Measurements from ENCODE around the gene TNFSF11.

TNFSF11 gene

DNA sequence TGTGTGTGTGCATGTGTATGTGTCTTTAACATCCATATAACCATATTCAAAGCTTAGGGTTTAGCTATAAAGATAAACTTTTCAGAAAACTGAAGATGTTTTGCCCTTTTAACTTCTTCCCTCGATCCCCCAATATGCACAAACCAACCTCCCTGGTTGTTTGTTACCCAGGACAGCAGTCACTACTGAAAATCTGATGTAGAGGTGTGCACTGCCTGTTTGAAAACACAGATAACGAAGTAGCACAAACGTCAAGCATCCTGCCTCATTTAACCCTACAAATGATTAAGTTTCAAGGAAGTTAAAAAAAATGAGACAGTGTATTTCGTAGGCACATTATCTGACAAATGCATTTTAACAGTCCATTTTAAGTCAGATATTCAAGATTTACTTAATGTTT lies 3.6 kb downstream of the TNFSF11 start:
- no peaks in the 10 kb centered on the region for H3K27me3 ChIP-seq (ENCODE audit: insufficient read depth, low read length, poor library complexity)
- no peak overlapping the region for H3K9ac ChIP-seq (ENCODE audit: low read depth, low read length)
- no peaks in the 10 kb centered on the region for H3K4me1 ChIP-seq (ENCODE audit: insufficient read depth, low read length)
- H3K4me2 ChIP-seq (ENCODE audit: insufficient read depth, low read length) = no peak overlapping the region
- H3K4me3 ChIP-seq (ENCODE audit: low read depth in 1 of 2, low read length in 2 of 2) = no peak overlapping the region
- DNase-seq (no peak), ATAC-seq (ENCODE audit: insufficient read depth, low read depth) (no peak)
- H4K20me1 ChIP-seq (ENCODE audit: insufficient read depth, low read length) = no peaks in the 10 kb centered on the region
- no peaks in the 10 kb centered on the region for H3K9me3 ChIP-seq (ENCODE audit: insufficient read depth, low read length, severe bottlenecking)
- H3K36me3 ChIP-seq (ENCODE audit: insufficient read depth, low read length) = no peaks in the 10 kb centered on the region
- H3K27ac ChIP-seq (ENCODE audit: low read length) = no peak overlapping the region
- H2AFZ ChIP-seq (ENCODE audit: low read depth, low read length) = no peak overlapping the region
- TF ChIP-seq EZH2 (IDR thresholded peaks at IDR 0.05; ENCODE audit: borderline replicate concordance, low read depth, low read length, severe bottlenecking) = no peak
- TF ChIP-seq, protein P1, sequence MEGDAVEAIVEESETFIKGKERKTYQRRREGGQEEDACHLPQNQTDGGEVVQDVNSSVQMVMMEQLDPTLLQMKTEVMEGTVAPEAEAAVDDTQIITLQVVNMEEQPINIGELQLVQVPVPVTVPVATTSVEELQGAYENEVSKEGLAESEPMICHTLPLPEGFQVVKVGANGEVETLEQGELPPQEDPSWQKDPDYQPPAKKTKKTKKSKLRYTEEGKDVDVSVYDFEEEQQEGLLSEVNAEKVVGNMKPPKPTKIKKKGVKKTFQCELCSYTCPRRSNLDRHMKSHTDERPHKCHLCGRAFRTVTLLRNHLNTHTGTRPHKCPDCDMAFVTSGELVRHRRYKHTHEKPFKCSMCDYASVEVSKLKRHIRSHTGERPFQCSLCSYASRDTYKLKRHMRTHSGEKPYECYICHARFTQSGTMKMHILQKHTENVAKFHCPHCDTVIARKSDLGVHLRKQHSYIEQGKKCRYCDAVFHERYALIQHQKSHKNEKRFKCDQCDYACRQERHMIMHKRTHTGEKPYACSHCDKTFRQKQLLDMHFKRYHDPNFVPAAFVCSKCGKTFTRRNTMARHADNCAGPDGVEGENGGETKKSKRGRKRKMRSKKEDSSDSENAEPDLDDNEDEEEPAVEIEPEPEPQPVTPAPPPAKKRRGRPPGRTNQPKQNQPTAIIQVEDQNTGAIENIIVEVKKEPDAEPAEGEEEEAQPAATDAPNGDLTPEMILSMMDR (IDR thresholded peaks at IDR 0.05; ENCODE audit: borderline replicate concordance, extremely low read depth, low read length, poor library complexity, severe bottlenecking) = no peak
- no peaks in the 10 kb centered on the region for H3K79me2 ChIP-seq (ENCODE audit: insufficient read depth, low read length)

DNA sequence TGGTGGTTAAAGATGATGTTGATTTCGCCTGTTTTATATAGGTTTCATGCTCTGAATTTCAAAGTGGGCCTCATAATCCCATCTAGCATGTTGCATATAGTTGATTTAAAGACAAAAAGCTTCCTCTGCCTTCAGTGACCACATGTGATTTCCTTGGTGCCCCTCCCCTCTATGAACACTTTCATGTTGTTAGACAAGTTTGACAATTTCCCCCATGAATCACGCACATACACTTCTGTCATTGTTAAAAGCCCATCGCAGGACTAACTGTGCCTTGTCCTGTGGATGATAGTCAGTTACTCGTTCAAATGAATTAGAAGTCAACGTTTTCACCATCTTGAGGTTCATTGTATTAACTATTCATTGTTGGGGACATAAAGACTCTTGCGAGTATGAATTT lies 6.7 kb downstream of the TNFSF11 start:
- no peaks in the 10 kb centered on the region for H4K20me1 ChIP-seq (ENCODE audit: insufficient read depth, low read length)
- no peaks in the 10 kb centered on the region for H3K79me2 ChIP-seq (ENCODE audit: insufficient read depth, low read length)
- H3K27ac ChIP-seq (ENCODE audit: low read length) = no peak overlapping the region
- no peaks in the 10 kb centered on the region for H3K27me3 ChIP-seq (ENCODE audit: insufficient read depth, low read length, poor library complexity)
- H3K4me3 ChIP-seq (ENCODE audit: low read depth in 1 of 2, low read length in 2 of 2) = no peak overlapping the region
- no peak overlapping the region for H3K4me2 ChIP-seq (ENCODE audit: insufficient read depth, low read length)
- H3K9ac ChIP-seq (ENCODE audit: low read depth, low read length) = no peak overlapping the region
- no peak for DNase-seq
- H3K9me3 ChIP-seq (ENCODE audit: insufficient read depth, low read length, severe bottlenecking) = no peaks in the 10 kb centered on the region
- H2AFZ ChIP-seq (ENCODE audit: low read depth, low read length) = no peak overlapping the region
- H3K4me1 ChIP-seq (ENCODE audit: insufficient read depth, low read length) = no peaks in the 10 kb centered on the region
- no peaks in the 10 kb centered on the region for H3K36me3 ChIP-seq (ENCODE audit: insufficient read depth, low read length)
- no peak for ATAC-seq (ENCODE audit: insufficient read depth, low read depth)
- TF ChIP-seq EZH2 (IDR thresholded peaks at IDR 0.05; ENCODE audit: borderline replicate concordance, low read depth, low read length, severe bottlenecking) = no peak

DNA sequence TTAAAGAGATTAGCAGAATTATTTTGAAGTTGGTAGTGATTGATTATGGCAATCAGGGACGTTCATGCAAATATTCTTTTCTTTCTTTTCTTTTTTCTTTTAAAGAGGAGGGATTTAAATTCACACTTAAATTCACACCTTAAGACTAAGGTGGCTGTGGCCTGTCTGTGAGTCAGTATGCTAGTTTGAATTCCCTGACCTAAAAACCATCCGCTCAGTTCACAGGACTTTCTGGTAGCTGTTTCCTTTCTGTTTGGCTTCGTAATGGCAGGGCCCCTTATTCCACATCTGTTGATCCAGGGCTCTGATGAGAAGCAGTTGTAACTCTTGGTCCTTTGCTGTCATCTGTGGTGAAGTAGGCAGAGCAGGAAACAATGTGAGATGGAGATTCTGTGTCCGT lies 7.5 kb downstream of the TNFSF11 start:
- no peak overlapping the region for H2AFZ ChIP-seq (ENCODE audit: low read depth, low read length)
- no peak overlapping the region for H3K9ac ChIP-seq (ENCODE audit: low read depth, low read length)
- H3K4me3 ChIP-seq (ENCODE audit: low read depth in 1 of 2, low read length in 2 of 2) = no peak overlapping the region
- no peak overlapping the region for H3K27ac ChIP-seq (ENCODE audit: low read length)
- no peaks in the 10 kb centered on the region for H3K4me1 ChIP-seq (ENCODE audit: insufficient read depth, low read length)
- H3K36me3 ChIP-seq (ENCODE audit: insufficient read depth, low read length) = no peaks in the 10 kb centered on the region
- no peak for TF ChIP-seq EZH2 (IDR thresholded peaks at IDR 0.05; ENCODE audit: borderline replicate concordance, low read depth, low read length, severe bottlenecking)
- TF ChIP-seq, protein P1 (IDR thresholded peaks at IDR 0.05; ENCODE audit: borderline replicate concordance, extremely low read depth, low read length, poor library complexity, severe bottlenecking) = no peak
- ATAC-seq (ENCODE audit: insufficient read depth, low read depth) (no peak), DNase-seq (no peak)
- no peaks in the 10 kb centered on the region for H3K9me3 ChIP-seq (ENCODE audit: insufficient read depth, low read length, severe bottlenecking)
- no peaks in the 10 kb centered on the region for H3K79me2 ChIP-seq (ENCODE audit: insufficient read depth, low read length)
- H4K20me1 ChIP-seq (ENCODE audit: insufficient read depth, low read length) = no peaks in the 10 kb centered on the region
- no peak overlapping the region for H3K4me2 ChIP-seq (ENCODE audit: insufficient read depth, low read length)
- H3K27me3 ChIP-seq (ENCODE audit: insufficient read depth, low read length, poor library complexity) = no peaks in the 10 kb centered on the region

DNA sequence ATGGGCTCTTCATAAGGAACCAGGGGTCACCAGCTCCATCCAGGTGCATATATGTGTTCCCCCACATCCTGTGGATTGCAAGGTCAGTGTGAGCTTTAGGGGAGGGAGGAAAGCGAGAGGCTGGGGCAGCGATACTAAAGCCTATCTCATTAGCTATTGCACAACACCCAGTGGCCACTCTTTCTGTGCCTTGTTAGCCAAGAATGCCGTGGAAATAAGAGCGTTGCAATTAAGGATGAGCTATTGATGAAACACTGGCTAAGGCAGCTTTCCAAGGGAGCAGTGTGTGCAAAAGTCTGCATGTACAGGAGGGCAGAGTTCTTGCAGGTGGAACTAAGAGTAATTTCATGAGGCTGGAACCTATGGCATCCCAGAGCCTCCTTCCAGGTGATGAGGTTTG lies 17.6 kb downstream of the TNFSF11 start:
- H2AFZ ChIP-seq (ENCODE audit: low read depth, low read length) = no peak overlapping the region
- H3K36me3 ChIP-seq (ENCODE audit: insufficient read depth, low read length) = no peaks in the 10 kb centered on the region
- H3K9ac ChIP-seq (ENCODE audit: low read depth, low read length) = no peak overlapping the region
- no peaks in the 10 kb centered on the region for H3K9me3 ChIP-seq (ENCODE audit: insufficient read depth, low read length, severe bottlenecking)
- H3K27me3 ChIP-seq (ENCODE audit: insufficient read depth, low read length, poor library complexity) = no peaks in the 10 kb centered on the region
- H3K27ac ChIP-seq (ENCODE audit: low read length) = no peak overlapping the region
- TF ChIP-seq, protein P1 (IDR thresholded peaks at IDR 0.05; ENCODE audit: borderline replicate concordance, extremely low read depth, low read length, poor library complexity, severe bottlenecking) = no peak
- TF ChIP-seq EZH2 (IDR thresholded peaks at IDR 0.05; ENCODE audit: borderline replicate concordance, low read depth, low read length, severe bottlenecking) = no peak
- no peaks in the 10 kb centered on the region for H4K20me1 ChIP-seq (ENCODE audit: insufficient read depth, low read length)
- H3K4me2 ChIP-seq (ENCODE audit: insufficient read depth, low read length) = no peak overlapping the region
- DNase-seq = no peak
- ATAC-seq (ENCODE audit: insufficient read depth, low read depth) = no peak
- no peaks in the 10 kb centered on the region for H3K79me2 ChIP-seq (ENCODE audit: insufficient read depth, low read length)
- no peaks in the 10 kb centered on the region for H3K4me1 ChIP-seq (ENCODE audit: insufficient read depth, low read length)
- no peak overlapping the region for H3K4me3 ChIP-seq (ENCODE audit: low read depth in 1 of 2, low read length in 2 of 2)
